K562 (cell line): ENCODE measurements around the gene OTOG. TPM values are rescaled to one million over a fixed set of nuclear protein-coding genes. Genes with fewer than 3 reads are reported as not detected.

Experiments
- ATAC-seq: fragments of 200-7000 bp; cut with Tn5 transposase; 3 replicates; pipeline ENCODE4 v1.9.1; 2020; ENCODE audit warnings: moderate library complexity
- BruUV-seq: library from RNA; stranded (reverse); fragments of 400-500 nt; replicated peaks from 2 replicates; lab custom pipeline; 2021; lab: Mats Ljungman, UMichigan
- CTCF ChIA-PET: fragments of 300-600 bp; formaldehyde crosslinking; extraction: SDS; loops from one replicate; lab custom pipeline; 2021; ENCODE audit warnings: low intra/inter-chr PET ratio; lab: Yijun Ruan, JAX
- POLR2A ChIA-PET: fragments of 300-600, 350-650 bp; sonication (Branson Sonifier 250); formaldehyde crosslinking; extraction: SDS; loops from one replicate; lab custom pipeline; 2021; ENCODE audit warnings: antibody characterized with exemption, inconsistent platforms; lab: Yijun Ruan, JAX
- DNase-seq, 4 experiments: peaks; one replicate each; pipeline versions ENCODE4 v3.0.0 to v3.0.0-alpha.2; 2011 to 2018; ENCODE audit warnings: low spot score in 3 of 4, mixed read lengths in 3 of 4; ENCODE audit errors: extremely low read depth in 1 of 4
- FAIRE-seq: peaks from 2 replicates; lab custom pipeline; 2011; peaks lifted over from hg19 to GRCh38; lab: Jason Lieb, UNC
- H2AFZ ChIP-seq: 2 replicates; pipeline ENCODE4 v1.6.0; 2011; ENCODE audit warnings: low read depth, low read length, control low read depth, inconsistent platforms
- H3K27ac ChIP-seq: fragments of 200-600 bp; 3 replicates; pipeline ENCODE4 v1.8.0; 2011; ENCODE audit warnings: low read depth, mild to moderate bottlenecking, control low read depth, inconsistent platforms, low read length, moderate library complexity, mixed read lengths; ENCODE audit errors: extremely low read depth
- H3K27me3 ChIP-seq, 2 experiments: fragments of 300-600 bp in 1 of 2; 2 replicates in 1 of 2; 3 replicates in 1 of 2; pipeline versions ENCODE4 v1.6.0 to v1.8.0; 2011; ENCODE audit warnings: inconsistent platforms in 2 of 2, low read length in 2 of 2, mild to moderate bottlenecking in 1 of 2, mixed read lengths in 1 of 2, moderate library complexity in 1 of 2; ENCODE audit not compliant: control insufficient read depth in 2 of 2, insufficient read depth in 2 of 2
- H3K36me3 ChIP-seq: fragments of 300-600 bp; 3 replicates; pipeline ENCODE4 v1.8.0; 2011; ENCODE audit warnings: mild to moderate bottlenecking, low read length, inconsistent platforms; ENCODE audit not compliant: control insufficient read depth, insufficient read depth
- H3K4me1 ChIP-seq, 2 experiments: fragments of 200-600 bp in 1 of 2; replicated peaks in 1 of 2; 2 replicates in 1 of 2; 3 replicates in 1 of 2; pipeline versions ENCODE4 v1.5.1 to v1.8.0; 2011; ENCODE audit warnings: inconsistent platforms in 2 of 2, low read length in 2 of 2, mild to moderate bottlenecking in 1 of 2, mixed read lengths in 1 of 2, moderate library complexity in 1 of 2; ENCODE audit not compliant: control insufficient read depth in 2 of 2, insufficient read depth in 2 of 2
- H3K4me2 ChIP-seq: 2 replicates; pipeline ENCODE4 v1.6.1; 2011; ENCODE audit warnings: low read length, control low read depth, inconsistent platforms, mixed read lengths; ENCODE audit not compliant: insufficient read depth
- H3K4me3 ChIP-seq: fragments of 200-600 bp; sonication (generic), shearing (Covaris generic); 2 replicates; pipeline ENCODE4 v1.5.1; 2016; ENCODE audit warnings: control low read depth, inconsistent platforms
- H3K79me2 ChIP-seq: fragments of 200-600 bp; 3 replicates; pipeline ENCODE4 v1.8.0; 2011; ENCODE audit warnings: low read length, inconsistent platforms; ENCODE audit not compliant: control insufficient read depth, insufficient read depth
- H3K9ac ChIP-seq, 2 experiments: 2 replicates each; pipeline versions ENCODE4 v1.6.0 to v1.6.1; 2011; ENCODE audit warnings: low read depth in 2 of 2, low read length in 2 of 2, control low read depth in 1 of 2, inconsistent platforms in 1 of 2, mild to moderate bottlenecking in 1 of 2, mixed read lengths in 1 of 2; ENCODE audit not compliant: insufficient read depth in 1 of 2
- H3K9me1 ChIP-seq: one replicate; pipeline ENCODE4 v1.6.0; 2011; ENCODE audit warnings: inconsistent platforms, mild to moderate bottlenecking, low read length, moderate library complexity; ENCODE audit not compliant: control insufficient read depth, insufficient read depth
- H3K9me3 ChIP-seq: replicated peaks from 2 replicates; pipeline ENCODE4 v1.5.1; 2011; ENCODE audit warnings: low read depth, low read length, inconsistent platforms; ENCODE audit not compliant: control insufficient read depth, insufficient read depth
- H4K20me1 ChIP-seq: replicated peaks from 2 replicates; pipeline ENCODE4 v1.6.1; 2011; ENCODE audit warnings: low read length, inconsistent platforms, mixed read lengths; ENCODE audit not compliant: control insufficient read depth, insufficient read depth
- ADNP ChIP-seq: fragments of 200-800 bp; sonication (Bioruptor generic); IDR thresholded peaks from 2 replicates; pipeline ENCODE4 v1.6.1; 2016; ENCODE audit warnings: missing genetic modification characterization, missing compliant biosample characterization
- IRF9 ChIP-seq: fragments of 450-650 bp; IDR thresholded peaks from 2 replicates; pipeline ENCODE4 v1.6.1; 2016; ENCODE audit warnings: missing biosample characterization, missing genetic modification characterization
- MAFK ChIP-seq: IDR thresholded peaks from 2 replicates; pipeline ENCODE4 v1.6.1; 2011; ENCODE audit warnings: low read length, improper control_type of control experiment
- MCM5 ChIP-seq: fragments of 450-650 bp; IDR thresholded peaks from 2 replicates; pipeline ENCODE4 v1.6.1; 2016; ENCODE audit warnings: low read depth
- OTX1 ChIP-seq: fragments of 450-650 bp; formaldehyde crosslinking; IDR thresholded peaks from 2 replicates; pipeline ENCODE4 v1.4.0; 2022; ENCODE audit warnings: mild to moderate bottlenecking
- POLR2G ChIP-seq: fragments of 200-400 bp; formaldehyde crosslinking; IDR thresholded peaks from 2 replicates; pipeline ENCODE4 v1.6.1; 2017; ENCODE audit warnings: low read depth, mild to moderate bottlenecking, antibody characterized with exemption, low read length, moderate library complexity
- PRMT5 ChIP-seq: sonication (generic); formaldehyde crosslinking; IDR thresholded peaks from 2 replicates; pipeline ENCODE4 v1.5.0; 2020; ENCODE audit warnings: missing genetic modification reagents
- RB1 ChIP-seq: fragments of 450-650 bp; IDR thresholded peaks from 2 replicates; pipeline ENCODE4 v1.6.1; 2017; ENCODE audit warnings: low read depth, mild to moderate bottlenecking
- SFPQ ChIP-seq: fragments of 200-400 bp; formaldehyde crosslinking; IDR thresholded peaks from 2 replicates; pipeline ENCODE4 v1.6.1; 2017; ENCODE audit warnings: mild to moderate bottlenecking, low read depth, low read length, moderate library complexity
- SIRT6 ChIP-seq: IDR thresholded peaks from one replicate; pipeline ENCODE4 v1.6.1; 2012; ENCODE audit warnings: low read depth, mild to moderate bottlenecking, control low read depth, inconsistent platforms, low read length, moderate library complexity
- SUPT5H ChIP-seq: fragments of 450-650 bp; IDR thresholded peaks from 2 replicates; pipeline ENCODE4 v1.6.1; 2016
- ZFP30 ChIP-seq: fragments of 250-450 bp; sonication (Bioruptor Pico); IDR thresholded peaks from 2 replicates; pipeline ENCODE4 v1.8.0; 2022; ENCODE audit warnings: moderate library complexity, mild to moderate bottlenecking, inconsistent platforms, borderline replicate concordance
- ZNF41 ChIP-seq: fragments of 250-450 bp; sonication (Bioruptor Pico); conservative IDR thresholded peaks from 2 replicates; pipeline ENCODE4 v1.4.0; 2020; ENCODE audit warnings: mild to moderate bottlenecking
- ZNF785 ChIP-seq: fragments of 250-450 bp; sonication (Bioruptor Pico); IDR thresholded peaks from 2 replicates; pipeline ENCODE4 v1.4.0; 2020; ENCODE audit warnings: mild to moderate bottlenecking
- WGBS: fragments of 100-300 bp; shearing (Covaris generic); methylation state at CpG from one replicate; pipeline ENCODE4 v1.1.6; 2016; ENCODE audit warnings: low coverage, mixed read lengths; ENCODE audit not compliant: insufficient coverage; ENCODE audit errors: missing lambda C conversion rate; 5-methylcytosine and 5-hydroxymethylcytosine counted together
- in situ Hi-C: fragments of 300-500 bp; cut with MboI; formaldehyde crosslinking; loops from 4 replicates; pipeline ENCODE4 v1.15.0; 2018; ENCODE audit warnings: inconsistent platforms, mixed read lengths
- intact Hi-C: fragments of 100-400 bp; cut with micrococcal nuclease; formaldehyde crosslinking; loops from 2 replicates; pipeline ENCODE4 v1.14.2; 2022
- polyA plus RNA-seq, 8 experiments: library from polyadenylated mRNA; depleted of rRNA in 4 of 8; stranded (reverse) in 5 of 8; unstranded in 3 of 8; fragments of >200 nt; fragmentation: Nextera tagmentation in 2 of 8; fragmentation: Illumina TruSeq in 1 of 8; extraction: Ambion mirVana in 2 of 8; extraction: Trizol in 1 of 8; gene quantifications; 2 replicates each; pipeline versions ENCODE4 v1.2.1 to v1.2.3, GENCODE V29; 2011 to 2014; ENCODE audit warnings: inconsistent platforms in 1 of 8, missing spikeins in 1 of 8
- total RNA-seq, 7 experiments: library from RNA; depleted of rRNA in 6 of 7; stranded (reverse); fragments of >200 nt in 6 of 7; fragmentation: Illumina TruSeq in 2 of 7; extraction: Trizol in 2 of 7; gene quantifications; 2 replicates each; pipeline versions ENCODE4 v1.2.1 to v1.2.3, GENCODE V29; 2011 to 2021; ENCODE audit warnings: low replicate concordance in 1 of 7

Gene OTOG
- total and polyA plus RNA-seq, 9 of the 15 experiments (the other 6 are each of a cell fraction or from before 2014, with no cell fraction given), result not detected

GRCh38 chr11:17609291-17610084, 62.4 kb downstream of the OTOG start:
- no peaks in the 10 kb centered on the region for H3K36me3 ChIP-seq
- intact Hi-C loops, result no loop called here
- DNase-seq, result no peak
- ChIA-PET POLR2A (no interaction called here), CTCF (no interaction called here)
- H3K9ac ChIP-seq, result no peak overlapping the region; a peak in 1 of 4 replicates
- H3K9me1 ChIP-seq, result no peaks in the 10 kb centered on the region
- TF ChIP-seq SIRT6, result no peak
- TF ChIP-seq PRMT5 (CRISPR knock-in tag), result no peak
- TF ChIP-seq SFPQ, result no peak
- no peak for TF ChIP-seq OTX1 (CRISPR knock-in tag)
- TF ChIP-seq ADNP (tag), result no peak
- TF ChIP-seq POLR2G, result no peak
- no peak for TF ChIP-seq ZNF785 (CRISPR knock-in tag)
- TF ChIP-seq SUPT5H, result no peak
- TF ChIP-seq MCM5, result no peak
- no peak for TF ChIP-seq RB1
- TF ChIP-seq ZNF41 (CRISPR knock-in tag), result no peak
- TF ChIP-seq IRF9 (tag), result no peak
- TF ChIP-seq MAFK, result no peak
- no peak for TF ChIP-seq ZFP30 (CRISPR knock-in tag)
- TF ChIP-seq, all 486 proteins: peak for 0
- ATAC-seq (no peak), FAIRE-seq (no peak)
- H3K79me2 ChIP-seq, result no peaks in the 10 kb centered on the region
- no peak overlapping the region for H3K4me3 ChIP-seq
- in situ Hi-C loops, result loop anchor here (10.0 kb wide), 1 partner anchor 115 kb away; no protein-coding TSS in a partner anchor
- H2AFZ ChIP-seq, result no peak overlapping the region
- H3K9me3 ChIP-seq, result no peaks in the 10 kb centered on the region
- H3K27ac ChIP-seq, result no peak overlapping the region
- peaks cover 0 to 3% of the 10 kb centered on the region in 2 experiments; a peak in 2 of 5 replicates for H3K4me1 ChIP-seq
- peaks cover 2% of the 10 kb centered on the region; the same call in 1 of the 2 replicates for H4K20me1 ChIP-seq
- 2% methylated on average over 12 of the region's 12 CpGs for WGBS
- H3K27me3 ChIP-seq, result peaks cover 3 to 61% of the 10 kb centered on the region in 2 experiments; a peak in 3 of 5 replicates
- no TSS peak for BruUV-seq
- no peak overlapping the region for H3K4me2 ChIP-seq
